ENCODE data around the gene ZNF613.
"Not testable (repeated sequence)": the region's sequence is repeated elsewhere in the genome, so short reads cannot be mapped to it uniquely, and the experiment has no call there.

ZNF613 gene

DNA sequence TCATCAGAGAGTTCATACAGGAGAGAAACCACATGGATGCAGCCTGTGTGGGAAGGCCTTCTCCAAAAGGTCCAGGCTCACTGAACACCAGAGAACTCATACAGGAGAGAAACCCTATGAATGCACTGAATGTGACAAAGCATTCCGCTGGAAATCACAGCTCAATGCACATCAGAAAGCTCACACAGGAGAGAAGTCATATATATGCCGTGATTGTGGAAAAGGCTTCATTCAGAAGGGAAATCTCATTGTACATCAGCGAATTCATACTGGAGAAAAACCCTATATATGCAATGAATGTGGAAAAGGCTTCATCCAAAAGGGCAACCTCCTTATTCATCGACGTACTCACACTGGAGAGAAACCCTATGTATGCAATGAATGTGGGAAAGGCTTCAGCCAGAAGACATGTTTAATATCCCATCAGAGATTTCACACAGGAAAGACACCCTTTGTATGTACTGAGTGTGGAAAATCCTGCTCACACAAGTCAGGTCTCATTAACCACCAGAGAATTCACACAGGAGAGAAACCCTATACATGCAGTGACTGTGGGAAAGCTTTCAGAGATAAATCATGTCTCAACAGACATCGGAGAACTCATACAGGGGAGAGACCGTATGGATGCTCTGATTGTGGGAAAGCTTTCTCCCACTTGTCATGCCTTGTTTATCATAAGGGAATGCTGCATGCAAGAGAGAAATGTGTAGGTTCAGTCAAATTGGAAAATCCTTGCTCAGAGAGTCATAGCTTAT lies 17.7 kb downstream of the ZNF613 start:
- DNase-seq: no peak

- DNase-seq: no peak
Measured at GRCh38 chr19:51946602-51947001, 19.3 kb downstream of the ZNF613 start.

DNA sequence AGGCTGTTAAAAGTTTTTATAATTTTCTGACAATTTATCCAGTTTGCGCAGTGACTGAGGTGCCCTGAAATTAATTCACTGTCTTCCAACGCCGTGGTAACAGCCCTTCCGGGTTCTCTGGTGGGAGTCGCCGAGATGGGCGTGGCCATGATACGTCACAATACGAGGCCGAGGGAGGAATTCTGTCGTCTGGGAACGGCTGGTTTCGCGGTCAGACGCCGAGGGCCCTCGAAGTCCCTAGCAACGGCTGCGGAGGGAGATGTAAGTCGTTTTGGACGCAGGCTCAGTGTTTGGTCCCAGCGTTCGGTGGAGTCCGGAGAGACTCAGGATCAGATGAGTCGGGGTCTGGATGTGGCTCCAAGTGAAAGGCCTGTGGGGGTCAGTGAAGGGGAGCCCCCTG lies 21.7 kb downstream of the ZNF613 start:
- DNase-seq: no peak

DNA sequence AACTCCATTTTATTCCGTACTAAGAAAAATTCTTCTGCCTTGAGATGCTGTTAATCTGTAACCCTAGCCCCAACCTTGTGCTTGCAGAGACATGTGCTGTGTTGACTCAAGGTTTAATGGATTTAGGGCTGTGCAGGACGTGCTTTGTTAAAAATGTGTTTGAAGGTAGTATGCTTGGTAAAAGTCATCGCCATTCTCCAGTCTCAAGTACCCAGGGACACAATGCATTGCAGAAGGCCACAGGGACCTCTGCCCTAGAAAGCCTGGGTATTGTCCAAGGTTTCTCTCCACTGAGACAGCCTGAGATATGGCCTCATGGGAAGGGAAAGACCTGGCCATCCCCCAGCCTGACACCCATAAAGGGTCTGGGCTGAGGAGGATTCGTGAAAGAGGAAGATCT lies 30.6 kb downstream of the ZNF613 start:
- DNase-seq: not testable (repeated sequence)

GRCh38 chr19:51959791-51960190 lies 32.5 kb downstream of the ZNF613 start:
- DNase-seq: no peak

- DNase-seq: not testable (repeated sequence)
Measured at GRCh38 chr19:51960621-51961233, 33.5 kb downstream of the ZNF613 start.

DNA sequence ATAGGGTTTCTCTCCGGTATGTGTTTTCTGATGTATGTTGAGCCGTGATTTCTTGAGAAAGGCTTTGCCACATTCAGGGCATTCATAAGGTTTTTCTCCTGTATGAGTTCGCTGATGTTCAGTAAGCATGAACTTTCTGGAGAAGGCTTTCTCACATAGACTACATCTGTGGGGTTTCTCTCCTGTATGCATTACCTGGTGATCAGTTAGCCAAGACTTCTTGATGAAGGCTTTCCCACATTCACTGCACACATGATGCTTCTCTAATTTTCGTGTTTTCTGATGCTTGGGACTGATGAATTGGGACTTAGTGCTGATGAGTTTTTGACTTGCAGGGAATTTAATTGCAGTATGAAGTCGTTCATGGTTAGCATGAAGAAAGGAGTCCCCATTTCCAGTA lies 38.3 kb downstream of the ZNF613 start:
- DNase-seq: no peak

DNA sequence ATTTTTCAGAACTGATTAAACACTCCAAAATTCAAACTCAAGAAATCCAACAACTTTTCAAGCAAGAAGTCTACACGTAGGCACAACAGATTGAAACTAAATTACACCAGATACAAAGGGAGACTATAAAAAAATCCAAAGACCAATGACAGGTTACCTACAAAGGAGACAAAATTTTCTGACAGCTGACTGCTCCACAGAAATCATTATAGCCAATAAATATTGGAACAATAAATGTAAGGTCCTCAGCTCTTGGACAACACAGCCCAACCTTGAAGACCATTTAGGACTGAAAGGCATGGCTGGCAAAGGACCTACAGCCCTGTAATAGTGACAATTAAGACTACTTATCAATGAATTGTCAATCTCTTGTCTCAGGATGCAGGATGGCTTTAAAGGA lies 43.4 kb downstream of the ZNF613 start:
- DNase-seq: no peak

DNA sequence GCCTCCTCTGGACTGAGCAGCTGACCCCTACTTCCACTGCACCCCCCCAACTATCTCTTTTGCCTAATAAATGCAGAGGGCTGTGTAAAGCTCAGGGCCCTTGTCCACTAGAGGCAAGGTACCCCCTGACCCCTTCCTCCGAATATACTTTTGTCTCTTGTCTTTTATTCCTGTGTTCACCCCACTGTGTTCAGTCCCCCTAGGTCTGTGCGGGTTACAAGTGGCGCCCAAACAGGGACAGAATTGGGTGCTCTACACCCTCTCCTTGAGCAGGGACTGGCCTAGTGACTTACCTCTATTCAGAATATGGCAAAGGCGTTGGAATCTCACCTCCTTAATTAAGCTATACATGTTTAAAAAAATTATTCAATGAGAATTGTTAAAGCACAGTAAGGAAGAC lies 44.4 kb downstream of the ZNF613 start:
- no peak for DNase-seq

DNA sequence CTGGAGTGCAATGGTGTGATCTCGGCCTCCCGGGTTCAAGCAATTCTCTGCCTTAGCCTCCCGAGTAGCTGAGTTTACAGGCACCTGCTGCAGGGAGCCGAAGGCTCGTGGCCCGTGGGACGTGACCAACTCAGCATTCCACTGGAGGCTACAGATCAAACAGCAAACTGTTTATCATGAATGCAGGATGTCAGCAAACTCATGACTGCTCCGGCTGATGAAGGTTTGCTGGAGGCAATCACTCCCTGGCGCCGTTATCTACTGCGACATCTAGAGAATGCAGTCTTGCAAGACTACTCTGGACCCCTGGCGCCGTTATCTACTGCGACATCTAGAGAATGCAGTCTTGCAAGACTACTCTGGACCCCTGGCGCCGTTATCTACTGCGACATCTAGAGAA lies 48.5 kb downstream of the ZNF613 start:
- DNase-seq: not testable (repeated sequence)

GRCh38 chr19:51976852-51977251 lies 49.6 kb downstream of the ZNF613 start:
- no peak for DNase-seq

- DNase-seq: no peak
Measured at GRCh38 chr19:51977346-51977745, 50.1 kb downstream of the ZNF613 start.

- no peak for DNase-seq
Measured at GRCh38 chr19:51978882-51979281, 51.6 kb downstream of the ZNF613 start.

DNA sequence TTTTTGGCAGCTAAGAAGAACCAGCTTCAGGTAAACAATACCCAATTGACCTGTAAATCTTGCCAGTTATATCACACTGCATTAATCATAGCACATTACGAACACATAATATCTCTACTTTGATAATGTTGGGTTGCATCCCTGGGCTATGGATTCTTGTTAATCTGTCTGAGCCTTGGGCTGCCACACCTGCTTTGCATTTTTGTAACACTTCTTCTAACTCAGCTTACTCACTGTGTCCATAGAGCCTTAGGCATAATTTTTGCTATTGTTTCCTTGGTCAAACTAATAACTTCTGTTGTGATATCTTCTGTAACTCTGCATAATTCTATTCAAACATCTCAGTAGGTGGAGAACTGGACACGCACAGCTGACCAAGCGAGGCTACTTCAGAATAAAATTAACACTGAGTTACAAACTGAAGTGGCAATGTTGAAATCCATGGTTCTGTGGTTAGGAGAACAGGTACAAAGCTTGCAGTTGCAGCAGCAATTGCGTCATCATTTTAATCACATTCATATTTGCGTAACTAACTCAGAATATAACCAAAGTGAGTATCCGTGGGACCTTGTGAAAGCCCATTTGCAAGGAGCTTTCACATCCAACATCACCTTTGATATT lies 53.0 kb downstream of the ZNF613 start:
- DNase-seq: no peak

GRCh38 chr19:51980926-51981325 lies 53.7 kb downstream of the ZNF613 start:
- not testable (repeated sequence) for DNase-seq

GRCh38 chr19:51983361-51983760 lies 56.1 kb downstream of the ZNF613 start:
- DNase-seq: no peak

DNA sequence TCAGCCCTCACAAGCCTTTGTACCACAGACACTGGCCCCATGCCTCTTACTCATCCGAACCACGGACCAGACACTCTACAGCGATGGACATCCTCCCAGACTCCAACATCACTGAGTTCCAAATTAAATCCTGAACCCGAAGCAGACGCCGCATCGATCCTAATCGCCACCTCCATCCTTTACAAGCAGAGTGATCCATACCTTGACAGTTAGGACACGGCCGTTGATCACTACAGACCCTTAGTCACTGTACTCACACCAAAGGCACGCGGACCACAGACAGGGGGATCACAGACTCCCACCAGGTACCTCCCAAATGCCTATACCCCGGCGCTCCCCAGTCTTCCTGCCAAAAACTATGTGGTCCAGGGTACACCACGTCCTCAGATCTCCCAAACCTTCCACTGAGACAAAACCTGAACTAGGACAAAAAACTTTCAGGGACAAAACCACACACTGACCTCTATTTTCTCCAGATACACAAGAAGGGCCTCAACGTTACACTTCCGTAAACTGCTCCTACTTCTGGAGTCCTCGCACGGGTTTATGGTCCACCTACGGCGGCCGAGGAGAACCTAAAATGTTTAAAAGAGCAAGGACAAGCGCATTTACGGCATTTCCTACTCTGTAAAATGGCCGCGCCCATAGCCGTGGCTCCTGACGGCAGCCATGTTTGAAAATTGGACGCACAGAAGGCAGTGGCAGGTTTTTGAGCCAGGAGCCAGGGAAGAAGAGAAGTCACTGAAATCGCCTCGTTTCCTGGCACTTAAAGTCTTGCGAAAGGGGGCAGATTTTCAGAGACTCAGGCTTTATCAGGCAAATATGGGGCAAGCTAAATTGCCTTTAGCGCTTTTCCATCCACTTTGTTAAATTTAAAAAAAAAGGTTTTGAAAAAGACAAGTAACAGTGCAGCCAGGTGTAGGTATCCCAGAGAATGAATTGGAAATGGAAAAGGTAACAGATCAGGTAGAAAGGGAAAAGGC lies 59.3 kb downstream of the ZNF613 start, which contains the start of gene ZNF350:
ZNF350 (minus strand) TSS at position 532 of the 983 bp plus-strand sequence. CDS start 12,480 bp downstream, outside the sequence.
- DNase-seq: no peak

DNA sequence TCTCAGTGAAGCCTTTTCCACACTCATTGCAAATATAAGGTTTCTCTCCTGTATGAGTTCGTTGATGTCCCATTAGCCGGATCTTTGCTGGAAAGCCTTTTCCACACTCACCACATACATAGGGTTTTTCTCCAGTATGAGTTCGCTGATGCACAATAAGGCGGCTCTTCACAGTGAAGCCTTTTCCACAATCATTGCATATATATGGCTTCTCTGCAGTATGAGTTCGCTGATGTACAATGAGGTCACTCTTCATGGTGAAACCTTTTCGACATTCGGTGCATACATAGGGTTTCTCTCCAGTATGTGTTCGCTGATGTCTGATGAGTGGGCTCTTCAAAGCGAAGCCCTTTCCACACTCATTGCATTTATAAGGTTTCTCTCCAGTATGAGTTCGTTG lies 66.2 kb downstream of the ZNF613 start:
- DNase-seq: no peak

DNA sequence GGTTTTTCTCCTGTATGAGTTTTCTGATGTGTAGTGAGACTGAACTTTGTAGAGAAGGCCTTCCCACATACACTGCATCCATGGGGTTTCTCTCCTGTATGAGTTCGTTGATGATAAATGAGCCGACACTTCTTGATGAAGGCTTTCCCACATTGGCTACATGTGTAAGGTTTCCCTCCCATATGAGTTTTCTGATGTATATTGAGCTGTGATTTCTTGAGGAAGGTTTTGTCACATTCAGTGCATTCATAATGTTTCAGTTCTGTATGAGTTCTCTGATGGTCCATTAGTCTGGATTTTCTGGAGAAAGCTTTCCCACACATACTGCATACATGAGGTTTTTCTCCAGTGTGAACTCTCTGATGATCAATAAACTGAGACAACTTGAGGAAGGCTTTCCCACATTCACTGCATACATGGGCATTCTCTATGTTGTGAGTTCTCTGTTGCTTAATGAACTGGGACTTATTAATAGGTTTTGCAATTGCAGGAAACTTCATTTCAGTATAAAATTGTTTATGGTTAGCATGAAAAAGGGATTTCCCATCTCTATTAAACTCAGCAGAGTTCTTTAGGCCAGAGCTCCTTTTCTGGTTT lies 66.9 kb downstream of the ZNF613 start:
- no peak for DNase-seq
